Colon (tissue), 2 donors: ENCODE measurements around the gene THSD7B.

Source experiments
- FAIRE-seq: peaks from 2 replicates; lab custom pipeline; 2012; peaks lifted over from hg19 to GRCh38; lab: Jason Lieb, UNC
- donor health status: control.
- donor health status: control.

Gene THSD7B

GRCh38 chr2:137193401-137193800 lies 428.1 kb downstream of the THSD7B start:
- FAIRE-seq, result no peak

GRCh38 chr2:137194111-137194510 lies 428.8 kb downstream of the THSD7B start:
- FAIRE-seq, result no peak

DNA sequence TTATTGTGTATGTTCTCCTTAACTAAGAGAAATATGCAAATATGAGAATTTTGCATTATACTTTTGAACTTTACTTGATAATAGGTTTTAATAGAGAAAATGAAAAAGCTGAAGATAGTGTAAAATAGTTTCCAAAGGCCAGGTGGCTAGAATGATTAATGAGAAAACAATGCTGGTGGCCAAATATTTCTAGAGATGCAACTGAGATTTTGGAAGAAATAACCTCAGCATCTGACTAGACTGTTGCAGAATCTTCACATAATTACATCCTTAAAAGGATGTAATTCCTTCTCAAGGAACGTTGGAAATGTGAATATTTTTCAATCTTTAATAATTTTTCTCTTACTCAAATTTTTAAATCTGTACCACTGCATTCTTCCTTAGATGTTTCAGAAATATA lies 434.4 kb downstream of the THSD7B start:
- no peak for FAIRE-seq

- FAIRE-seq, result no peak
Observed at GRCh38 chr2:137202318-137202717, 437.0 kb downstream of the THSD7B start.

DNA sequence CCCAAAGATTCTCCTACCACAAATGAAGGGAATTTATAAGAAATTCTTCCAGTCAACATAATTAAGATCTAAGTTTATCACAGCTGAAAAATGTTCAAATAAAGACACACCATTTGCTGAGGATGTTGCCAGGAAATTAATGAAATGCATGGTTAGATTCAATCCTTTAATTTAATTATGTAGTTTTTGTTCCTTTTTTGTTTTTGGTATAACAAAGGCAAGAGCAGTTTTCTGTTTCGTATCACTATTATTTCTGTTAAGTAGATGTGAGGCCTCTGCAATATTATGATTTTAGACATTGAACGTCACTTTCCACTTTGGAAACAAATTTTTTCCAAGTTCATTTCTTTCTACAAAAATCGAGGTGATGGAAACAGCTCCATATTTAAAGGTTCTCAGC lies 440.0 kb downstream of the THSD7B start:
- FAIRE-seq, result no peak

DNA sequence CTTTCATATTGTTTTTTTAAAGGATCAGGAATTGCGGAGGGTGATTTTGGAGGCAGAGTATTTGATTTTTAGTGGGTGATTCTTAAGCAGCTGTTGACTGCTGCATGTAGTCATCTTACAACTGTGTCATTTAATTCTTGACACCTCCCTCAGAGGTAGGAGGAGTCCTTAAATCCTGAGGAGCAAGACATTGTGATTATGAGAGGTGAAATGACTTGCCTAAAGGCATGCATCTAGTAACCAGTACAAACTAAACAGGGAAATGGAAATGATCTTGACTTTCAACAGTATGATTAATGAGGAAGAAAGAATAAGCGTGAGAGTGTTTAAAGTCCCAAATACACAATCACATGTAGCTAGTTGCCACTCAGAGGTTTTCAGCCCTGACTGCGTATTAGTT lies 440.7 kb downstream of the THSD7B start:
- FAIRE-seq, result no peak

GRCh38 chr2:137207030-137207429 lies 441.7 kb downstream of the THSD7B start:
- no peak for FAIRE-seq

DNA sequence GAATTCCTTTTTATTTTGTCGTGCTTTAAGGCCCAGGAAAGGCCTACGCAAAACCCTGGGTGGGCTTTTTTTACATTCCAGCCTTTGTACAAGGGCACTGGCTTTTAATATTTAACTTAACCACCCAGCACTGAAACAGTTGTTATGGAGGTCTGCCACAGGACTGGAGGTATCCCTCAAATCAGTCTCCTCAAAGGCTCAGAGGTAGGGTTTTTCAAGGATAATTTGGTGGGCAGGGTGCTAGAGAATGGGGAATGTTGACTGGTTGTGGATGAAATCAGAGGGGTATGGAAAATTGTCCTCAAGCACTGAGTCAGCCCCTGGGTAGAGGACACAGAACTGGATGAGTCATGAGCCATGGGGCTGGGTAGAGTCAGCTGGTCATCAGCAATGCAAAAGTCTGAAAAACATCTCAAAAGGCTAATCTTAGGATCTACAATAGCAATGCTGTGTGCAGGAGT lies 443.1 kb downstream of the THSD7B start:
- FAIRE-seq, result no peak

- FAIRE-seq, result no peak
Observed at GRCh38 chr2:137210039-137210438, 444.7 kb downstream of the THSD7B start.

GRCh38 chr2:137211761-137212160 lies 446.4 kb downstream of the THSD7B start:
- FAIRE-seq, result no peak

- FAIRE-seq, result no peak
Observed at GRCh38 chr2:137220438-137220993, 455.2 kb downstream of the THSD7B start.

- FAIRE-seq, result no peak
Observed at GRCh38 chr2:137221797-137222492, 456.6 kb downstream of the THSD7B start.

DNA sequence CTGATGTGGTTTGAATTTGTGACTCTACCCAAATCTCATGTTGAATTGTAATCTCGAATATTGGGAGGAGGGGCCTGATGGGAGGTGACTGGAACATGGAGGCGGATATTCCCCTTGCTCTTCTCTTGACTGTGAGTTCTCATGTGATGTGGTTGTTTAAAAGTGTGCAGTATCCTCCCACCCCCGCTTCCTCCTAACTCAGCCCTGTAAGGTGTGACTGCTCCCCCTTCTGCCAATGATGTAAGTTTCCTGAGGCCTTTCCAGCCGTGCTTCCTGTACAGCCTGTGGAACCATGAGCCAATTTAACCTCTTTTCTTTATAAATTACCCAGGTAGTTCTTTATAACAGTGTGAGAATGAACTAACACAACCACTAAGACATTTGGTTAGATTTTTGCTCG lies 458.4 kb downstream of the THSD7B start:
- FAIRE-seq, result no peak

- no peak for FAIRE-seq
Observed at GRCh38 chr2:137228566-137228965, 463.2 kb downstream of the THSD7B start.

- FAIRE-seq, result no peak
Observed at GRCh38 chr2:137229834-137230233, 464.5 kb downstream of the THSD7B start.

GRCh38 chr2:137231628-137232027 lies 466.3 kb downstream of the THSD7B start:
- no peak for FAIRE-seq

- FAIRE-seq, result no peak
Observed at GRCh38 chr2:137232076-137232475, 466.7 kb downstream of the THSD7B start.

GRCh38 chr2:137233091-137233490 lies 467.7 kb downstream of the THSD7B start:
- FAIRE-seq, result no peak

DNA sequence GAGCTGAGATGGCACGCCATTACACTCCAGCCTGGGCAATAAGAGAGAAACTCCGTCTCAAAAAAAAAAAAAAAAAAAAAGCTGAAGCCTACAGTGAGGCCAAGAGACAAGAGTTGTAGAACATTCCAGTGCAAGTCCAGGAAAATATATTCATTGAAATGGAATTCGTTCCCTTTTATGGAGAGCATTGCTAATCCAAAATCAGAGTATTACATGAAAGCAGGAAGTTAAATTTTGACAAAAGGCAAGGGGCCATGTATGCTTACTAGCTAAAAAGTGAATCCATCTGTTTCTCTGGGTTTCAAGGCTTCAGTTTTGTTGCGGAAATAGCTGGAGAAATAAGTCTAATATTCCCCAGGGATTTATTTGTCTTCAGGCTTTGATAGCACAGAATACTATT lies 471.7 kb downstream of the THSD7B start:
- FAIRE-seq, result no peak

GRCh38 chr2:137238065-137238464 lies 472.7 kb downstream of the THSD7B start:
- FAIRE-seq, result no peak

DNA sequence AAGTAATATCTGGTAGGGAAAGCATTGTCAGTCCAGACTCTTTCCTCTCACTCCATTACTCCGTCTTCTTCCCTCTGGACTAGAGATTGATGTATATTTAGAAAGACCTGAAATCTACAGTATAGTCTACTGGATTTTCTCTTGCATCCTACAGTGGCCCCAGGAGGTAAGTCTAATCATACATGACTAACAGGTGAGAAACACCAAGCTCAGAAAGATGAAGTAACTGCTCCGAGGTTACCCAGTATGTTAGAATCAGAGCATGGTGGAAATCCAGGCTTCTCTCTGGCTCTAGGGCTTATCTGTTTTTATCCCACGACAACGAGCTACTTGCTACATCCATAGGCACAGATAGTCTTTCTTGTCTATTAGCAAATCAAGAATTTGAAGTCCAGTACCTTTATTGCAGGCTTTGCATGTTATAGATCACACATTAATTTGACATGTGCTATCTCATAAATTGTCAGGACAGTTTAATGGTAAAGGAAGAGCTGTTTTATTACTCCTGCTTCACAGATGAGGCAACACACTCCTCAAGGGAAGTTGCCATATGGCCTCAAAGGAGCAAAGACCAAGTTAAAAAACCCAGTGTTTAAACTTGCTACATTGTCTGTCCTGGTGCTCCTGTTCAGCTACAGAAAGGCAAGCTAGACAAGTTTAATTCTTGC lies 484.3 kb downstream of the THSD7B start:
- no peak for FAIRE-seq

DNA sequence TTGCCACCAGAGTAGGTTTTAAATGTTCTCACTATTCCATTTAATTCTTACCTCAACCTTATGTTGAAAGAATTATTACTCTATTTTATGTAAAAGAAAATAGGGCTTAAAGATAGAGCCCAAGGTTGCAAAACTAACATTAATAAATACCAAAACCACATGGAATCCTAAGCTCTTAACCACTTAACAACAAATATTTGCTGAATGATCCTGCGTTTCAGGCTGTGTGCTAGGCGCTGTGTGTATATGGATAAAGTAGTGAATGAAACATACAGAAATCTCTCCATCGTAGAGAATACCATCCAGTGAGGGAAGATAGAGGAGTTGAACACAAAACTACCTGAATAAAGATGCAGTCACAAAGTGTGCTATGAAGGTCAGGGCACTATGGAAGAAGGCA lies 485.1 kb downstream of the THSD7B start:
- FAIRE-seq, result no peak

- FAIRE-seq, result no peak
Observed at GRCh38 chr2:137251045-137251444, 485.7 kb downstream of the THSD7B start.

GRCh38 chr2:137252934-137253333 lies 487.6 kb downstream of the THSD7B start:
- FAIRE-seq, result no peak
